ENCODE data around the gene CLK4.

GRCh38 chr5:178627259-178627598 is 379 bp upstream of the CLK4 start:
- no peak for TF ChIP-seq CTCF (IDR thresholded peaks at IDR 0.05)
- no peak for TF ChIP-seq POLR2AphosphoS5 (IDR thresholded peaks at IDR 0.05; ENCODE audit: insufficient read depth in 1 of 2, low read depth in 1 of 2)
- no peak for TF ChIP-seq POLR2A (IDR thresholded peaks at IDR 0.05)

Data from vagina (tissue), 2 donors.